Measurements from ENCODE around the gene CEBPG. TPM values are rescaled to one million over a fixed set of nuclear protein-coding genes. Genes with fewer than 3 reads are reported as not detected.

Gene CEBPG
- total RNA-seq, 1 donor from 2014 or later: 17.5 TPM

- ATAC-seq (no peak), DNase-seq (ENCODE audit: missing footprints) (no peak)
- intact Hi-C loops (cut with DNase I): no loop called here
Observed at GRCh38 chr19:33426621-33427361, 53.3 kb downstream of the CEBPG start.

DNA sequence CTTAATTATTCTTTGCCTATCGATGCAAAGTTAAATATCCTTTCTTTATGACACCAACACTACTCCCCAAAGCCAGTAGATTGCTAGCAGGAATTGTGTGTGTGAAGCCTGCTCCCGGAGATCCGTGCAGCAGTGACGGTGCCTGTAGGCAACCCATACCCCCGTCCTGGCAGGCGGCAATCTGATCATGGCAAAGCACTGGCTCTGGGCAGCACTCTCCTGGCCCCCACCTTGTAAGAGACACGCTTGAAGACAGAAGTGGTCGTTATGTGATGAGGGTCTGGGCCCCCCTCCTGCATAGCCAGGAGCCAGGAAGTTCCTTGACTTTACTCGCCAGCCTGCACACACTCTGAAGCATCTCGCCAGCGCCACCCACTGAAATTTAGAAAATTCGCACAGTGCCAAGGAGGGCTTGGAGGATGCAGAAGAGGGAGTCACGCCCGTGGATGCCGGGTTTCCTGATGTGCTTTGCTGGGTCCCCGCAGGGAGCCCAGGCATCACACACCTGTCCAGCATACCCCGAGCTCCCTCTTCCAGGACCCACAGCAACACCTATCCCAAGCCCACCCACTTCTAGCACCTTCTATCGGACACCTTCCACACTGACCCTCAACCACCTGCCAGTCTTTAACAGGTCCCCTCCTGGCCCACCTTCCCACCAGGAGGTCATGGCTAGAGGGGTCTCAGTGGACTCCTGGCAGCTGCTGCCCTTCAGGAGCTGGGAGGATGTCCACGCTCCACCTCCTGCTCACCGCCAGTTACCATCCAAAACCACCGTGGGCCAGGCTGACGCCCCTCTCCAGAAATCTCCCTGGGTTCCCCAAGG is 54.5 kb downstream of the CEBPG start:
- DNase-seq (ENCODE audit: missing footprints) (no peak), ATAC-seq (no peak)
- intact Hi-C loops (cut with DNase I): no loop called here

GRCh38 chr19:33428627-33429125 is 55.2 kb downstream of the CEBPG start:
- intact Hi-C loops (cut with DNase I): no loop called here
- DNase-seq (ENCODE audit: missing footprints) (no peak), ATAC-seq (no peak)

GRCh38 chr19:33429891-33430673 is 56.6 kb downstream of the CEBPG start:
- DNase-seq (ENCODE audit: missing footprints): no peak
- ATAC-seq: no peak
- intact Hi-C loops (cut with DNase I): loop anchor here (10.0 kb wide), 1 partner anchor 95 kb away; the partner anchor contains the start of gene PEPD

DNA sequence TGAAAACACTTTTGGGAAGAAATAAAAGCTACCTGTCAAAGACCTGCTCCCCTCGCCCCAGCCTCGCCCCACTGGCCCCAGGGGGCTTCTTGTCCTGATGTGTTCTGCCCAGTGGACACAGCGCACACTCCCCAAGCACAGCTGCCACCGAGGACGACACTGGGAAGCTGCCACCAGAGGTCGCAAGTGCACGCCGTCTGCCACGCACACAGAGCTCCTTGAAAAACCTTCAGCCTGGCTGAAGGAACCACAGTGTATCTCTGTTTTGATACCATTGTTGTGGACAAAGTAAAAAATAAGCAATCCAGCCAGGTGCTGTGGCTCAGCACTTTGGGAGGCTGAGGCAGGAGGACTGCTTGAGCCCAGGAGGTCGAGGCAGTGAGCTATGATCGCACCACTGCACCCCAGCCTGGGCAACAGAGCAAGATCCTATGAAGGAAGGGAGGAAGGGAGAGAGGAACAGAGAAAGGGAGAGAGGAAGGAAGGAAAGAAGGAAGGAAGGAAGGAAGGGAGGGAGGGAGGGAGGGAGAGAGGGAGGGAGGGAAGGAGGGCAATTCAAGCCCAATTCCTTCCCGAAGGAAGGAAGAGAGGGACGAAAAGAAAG is 57.3 kb downstream of the CEBPG start:
- ATAC-seq (peak; percentile 80), DNase-seq (ENCODE audit: missing footprints) (no peak)
- intact Hi-C loops (cut with DNase I): loop anchor here (1.0 to 10.0 kb wide), 2 partner anchors 94 to 341 kb away; partner anchors contain the start of gene PEPD

- ATAC-seq: no peak
- intact Hi-C loops (cut with DNase I): loop anchor here (10.0 kb wide), 1 partner anchor 93 kb away; the partner anchor contains the start of gene PEPD
- no peak for DNase-seq (ENCODE audit: missing footprints)
Observed at GRCh38 chr19:33432015-33432414, 58.5 kb downstream of the CEBPG start.

Other genes starting within 250 kb of the CEBPG start
- gene WDR88, start 241.6 kb upstream of the CEBPG start, total RNA-seq: not detected
- gene LRP3, start 179.4 kb upstream of the CEBPG start, total RNA-seq: 17.8 TPM
- gene SLC7A10, start 147.9 kb upstream of the CEBPG start, total RNA-seq: 0.32 TPM
- gene CEBPA, start 71.2 kb upstream of the CEBPG start, total RNA-seq: 4.9 TPM
- gene PEPD, start 148.1 kb downstream of the CEBPG start, total RNA-seq: 32.1 TPM
- gene CHST8, start 248.2 kb downstream of the CEBPG start, total RNA-seq: 0.27 TPM

All from Right ventricle myocardium inferior (tissue), 1 donor.